ENCODE measurements around the gene ASPG.

DNA sequence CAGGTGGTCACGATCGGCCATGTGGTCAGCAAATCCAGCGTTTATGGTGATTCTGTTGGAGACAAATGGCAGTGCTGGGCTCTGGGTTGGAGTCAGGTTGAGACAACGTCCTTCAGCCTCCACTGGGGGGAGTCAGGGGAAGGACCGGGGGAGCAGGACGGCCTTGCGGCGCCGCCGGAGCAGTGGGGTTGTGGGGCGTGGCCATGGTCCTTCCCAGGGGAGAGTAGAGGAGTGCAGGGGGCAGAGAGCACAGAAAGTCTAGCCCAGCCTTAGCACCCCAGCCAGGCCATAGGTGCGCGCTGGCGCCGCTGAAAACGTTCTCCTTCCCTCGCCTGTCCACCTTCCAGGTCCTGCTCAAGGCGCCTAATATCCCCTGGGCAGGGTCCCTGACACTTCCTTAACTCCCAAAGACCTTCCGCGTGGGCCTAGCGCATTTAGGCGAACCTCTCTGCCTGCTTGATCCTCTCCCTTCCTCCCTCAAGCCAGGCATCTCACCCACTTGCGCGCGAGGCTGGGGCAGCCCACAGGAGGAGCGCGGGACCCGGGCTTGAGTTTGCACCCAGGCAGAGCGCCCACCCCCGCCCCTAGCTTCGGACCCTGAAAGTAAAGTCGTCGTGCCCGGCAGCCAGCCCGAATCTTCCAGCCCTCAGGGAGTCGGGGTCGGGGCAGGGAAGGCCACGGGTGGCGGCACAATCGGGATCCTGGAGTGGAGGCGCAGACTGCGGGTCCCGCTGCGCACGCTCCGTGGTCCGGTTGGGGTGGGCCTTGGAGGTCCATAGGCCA is 49.8 kb downstream of the ASPG start:
- TF ChIP-seq, protein P1, sequence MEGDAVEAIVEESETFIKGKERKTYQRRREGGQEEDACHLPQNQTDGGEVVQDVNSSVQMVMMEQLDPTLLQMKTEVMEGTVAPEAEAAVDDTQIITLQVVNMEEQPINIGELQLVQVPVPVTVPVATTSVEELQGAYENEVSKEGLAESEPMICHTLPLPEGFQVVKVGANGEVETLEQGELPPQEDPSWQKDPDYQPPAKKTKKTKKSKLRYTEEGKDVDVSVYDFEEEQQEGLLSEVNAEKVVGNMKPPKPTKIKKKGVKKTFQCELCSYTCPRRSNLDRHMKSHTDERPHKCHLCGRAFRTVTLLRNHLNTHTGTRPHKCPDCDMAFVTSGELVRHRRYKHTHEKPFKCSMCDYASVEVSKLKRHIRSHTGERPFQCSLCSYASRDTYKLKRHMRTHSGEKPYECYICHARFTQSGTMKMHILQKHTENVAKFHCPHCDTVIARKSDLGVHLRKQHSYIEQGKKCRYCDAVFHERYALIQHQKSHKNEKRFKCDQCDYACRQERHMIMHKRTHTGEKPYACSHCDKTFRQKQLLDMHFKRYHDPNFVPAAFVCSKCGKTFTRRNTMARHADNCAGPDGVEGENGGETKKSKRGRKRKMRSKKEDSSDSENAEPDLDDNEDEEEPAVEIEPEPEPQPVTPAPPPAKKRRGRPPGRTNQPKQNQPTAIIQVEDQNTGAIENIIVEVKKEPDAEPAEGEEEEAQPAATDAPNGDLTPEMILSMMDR (IDR thresholded peaks at IDR 0.05): peak; percentile 25; the same call in 1 of the 2 replicates
- TF ChIP-seq ZFX (IDR thresholded peaks at IDR 0.05; ENCODE audit: borderline replicate concordance): no peak
